HepG2 (cell line): ENCODE results near the gene SLC35F1. TPM values are rescaled to one million over a fixed set of nuclear protein-coding genes. Genes with fewer than 3 reads are reported as not detected.

Experiments used
- ATAC-seq: fragments of 200-7000 bp; cut with Tn5 transposase; 3 replicates; pipeline ENCODE4 v1.9.1; 2020; ENCODE audit warnings: mild to moderate bottlenecking, moderate library complexity
- BruUV-seq: library from RNA; stranded (reverse); fragments of 400-500 nt; replicated peaks from 2 replicates; lab custom pipeline; 2021; lab: Mats Ljungman, UMichigan
- CTCF ChIA-PET: fragments of 300-600 bp; formaldehyde crosslinking; extraction: SDS; loops from one replicate; lab custom pipeline; 2021; ENCODE audit warnings: low total read pairs, inconsistent platforms, low intra/inter-chr PET ratio; lab: Yijun Ruan, JAX
- POLR2A ChIA-PET: fragments of 350-600 bp; sonication (Branson Sonifier 250); formaldehyde crosslinking; loops from one replicate; lab custom pipeline; 2020; ENCODE audit warnings: antibody characterized with exemption, inconsistent platforms; lab: Yijun Ruan, JAX
- DNase-seq: peaks from one replicate; pipeline ENCODE4 v3.0.0-alpha.2; 2015; ENCODE audit warnings: low spot score
- FAIRE-seq: peaks from 3 replicates; lab custom pipeline; 2011; peaks lifted over from hg19 to GRCh38; lab: Jason Lieb, UNC
- H2AFZ ChIP-seq: one replicate; pipeline ENCODE4 v1.6.1; 2011; ENCODE audit warnings: low read length, inconsistent platforms
- H3K27ac ChIP-seq: fragments of 300-600 bp; 3 replicates; pipeline ENCODE4 v1.8.0; 2011; ENCODE audit warnings: mixed run types, mild to moderate bottlenecking, mixed read lengths, low read length, inconsistent platforms; ENCODE audit not compliant: insufficient read depth; ENCODE audit errors: extremely low read length
- H3K27me3 ChIP-seq, 2 experiments: fragments of 200-600 bp in 1 of 2; 2 replicates in 1 of 2; 3 replicates in 1 of 2; pipeline versions ENCODE4 v1.6.0 to v1.8.0; 2011; ENCODE audit warnings: low read length in 2 of 2, mild to moderate bottlenecking in 2 of 2, moderate library complexity in 2 of 2, inconsistent platforms in 1 of 2; ENCODE audit not compliant: insufficient read depth in 2 of 2, control insufficient read depth in 1 of 2
- H3K36me3 ChIP-seq, 2 experiments: fragments of 200-600 bp in 1 of 2; replicated peaks in 1 of 2; 2 replicates in 1 of 2; 3 replicates in 1 of 2; pipeline versions ENCODE4 v1.5.1 to v1.8.0; 2011; ENCODE audit warnings: low read length in 2 of 2, inconsistent platforms in 1 of 2; ENCODE audit not compliant: insufficient read depth in 2 of 2, control insufficient read depth in 1 of 2
- H3K4me1 ChIP-seq: 2 replicates; pipeline ENCODE4 v1.5.1; 2012; ENCODE audit warnings: low read length, inconsistent platforms; ENCODE audit not compliant: insufficient read depth
- H3K4me2 ChIP-seq: 2 replicates; pipeline ENCODE4 v1.6.0; 2011; ENCODE audit warnings: low read depth, low read length, inconsistent platforms
- H3K4me3 ChIP-seq, 3 experiments: fragments of 200-600 bp in 1 of 3; sonication (generic), shearing (Covaris generic) in 1 of 3; replicated peaks in 1 of 3; 2 replicates each; pipeline ENCODE4 v1.5.1; 2011 to 2016; ENCODE audit warnings: low read length in 3 of 3, inconsistent platforms in 2 of 3, low read depth in 2 of 3, mild to moderate bottlenecking in 2 of 3, control low read depth in 1 of 3, mixed read lengths in 1 of 3; ENCODE audit not compliant: insufficient read depth in 1 of 3
- H3K79me2 ChIP-seq: one replicate; pipeline ENCODE4 v1.6.1; 2011; ENCODE audit warnings: low read length, inconsistent platforms; ENCODE audit not compliant: insufficient read depth
- H3K9ac ChIP-seq: 2 replicates; pipeline ENCODE4 v1.6.0; 2011; ENCODE audit warnings: mild to moderate bottlenecking, low read depth, low read length, inconsistent platforms; ENCODE audit not compliant: insufficient read depth
- H3K9me3 ChIP-seq: 2 replicates; pipeline ENCODE4 v1.5.1; 2012; ENCODE audit warnings: mild to moderate bottlenecking, low read length
- H4K20me1 ChIP-seq: 2 replicates; pipeline ENCODE4 v1.6.0; 2011; ENCODE audit warnings: inconsistent platforms, mild to moderate bottlenecking, low read length, moderate library complexity; ENCODE audit not compliant: insufficient read depth
- BRF2 ChIP-seq: sonication (generic); formaldehyde crosslinking; IDR thresholded peaks from 2 replicates; pipeline ENCODE4 v1.8.1; 2022; ENCODE audit warnings: mild to moderate bottlenecking, missing genetic modification reagents
- ETS1 ChIP-seq: sonication (generic); formaldehyde crosslinking; IDR thresholded peaks from 2 replicates; pipeline ENCODE4 v1.4.0; 2020; ENCODE audit warnings: missing genetic modification reagents
- HIC2 ChIP-seq: sonication (generic); formaldehyde crosslinking; IDR thresholded peaks from 2 replicates; pipeline ENCODE4 v1.9.0; 2022; ENCODE audit warnings: low read depth, missing genetic modification reagents
- JUN ChIP-seq: sonication (generic); formaldehyde crosslinking; IDR thresholded peaks from 2 replicates; pipeline ENCODE4 v1.4.0; 2020; ENCODE audit warnings: mild to moderate bottlenecking, missing genetic modification reagents
- MYPOP ChIP-seq: sonication (generic); formaldehyde crosslinking; IDR thresholded peaks from 2 replicates; pipeline ENCODE4 v1.8.1; 2023; ENCODE audit warnings: mild to moderate bottlenecking, moderate library complexity, missing genetic modification reagents
- PHF8 ChIP-seq: sonication (generic); formaldehyde crosslinking; IDR thresholded peaks from 2 replicates; pipeline ENCODE4 v1.5.0; 2020; ENCODE audit warnings: missing genetic modification reagents
- TIGD3 ChIP-seq: sonication (generic); formaldehyde crosslinking; IDR thresholded peaks from 2 replicates; pipeline ENCODE4 v1.5.1; 2020; ENCODE audit warnings: mild to moderate bottlenecking, missing genetic modification reagents, borderline replicate concordance
- ZBTB38 ChIP-seq: sonication (generic); formaldehyde crosslinking; IDR thresholded peaks from 2 replicates; pipeline ENCODE4 v1.5.1; 2020; ENCODE audit warnings: mild to moderate bottlenecking, missing genetic modification reagents
- ZNF367 ChIP-seq: sonication (generic); formaldehyde crosslinking; IDR thresholded peaks from 2 replicates; pipeline ENCODE4 v1.4.0; 2020; ENCODE audit warnings: missing genetic modification reagents, borderline replicate concordance
- ZNF430 ChIP-seq: sonication (generic); formaldehyde crosslinking; IDR thresholded peaks from 2 replicates; pipeline ENCODE4 v1.9.0; 2021; ENCODE audit warnings: mild to moderate bottlenecking, missing genetic modification reagents
- ZNF556 ChIP-seq: sonication (generic); formaldehyde crosslinking; IDR thresholded peaks from 2 replicates; pipeline ENCODE4 v1.4.0; 2020; ENCODE audit warnings: mild to moderate bottlenecking, missing genetic modification reagents, borderline replicate concordance
- ZNF616 ChIP-seq: sonication (generic); formaldehyde crosslinking; IDR thresholded peaks from 2 replicates; pipeline ENCODE4 v1.5.0; 2020; ENCODE audit warnings: low read depth, mild to moderate bottlenecking, missing genetic modification reagents
- WGBS: methylation state at CpG from one replicate; pipeline ENCODE4 v1.1.6; 2017; ENCODE audit warnings: low lambda C conversion rate; 5-methylcytosine and 5-hydroxymethylcytosine counted together
- in situ Hi-C: cut with HindIII; loops from 2 replicates; pipeline ENCODE4 v1.10.0; 2017; ENCODE audit warnings: low pct_unique_long_range_greater_than_20kb; ENCODE audit not compliant: extremely low pct_ligation_motif_present
- intact Hi-C: fragments of 100-400 bp; cut with micrococcal nuclease; formaldehyde crosslinking; loops from one replicate; pipeline ENCODE4 v1.10.0; 2022; ENCODE audit not compliant: unreplicated experiment
- polyA plus RNA-seq, 8 experiments: library from polyadenylated mRNA; depleted of rRNA in 3 of 8; stranded (reverse) in 7 of 8; unstranded in 1 of 8; fragments of >200 nt; fragmentation: Illumina TruSeq in 4 of 8; extraction: Trizol in 4 of 8; gene quantifications; 2 replicates each; pipeline versions ENCODE4 v1.2.1 to v1.2.3, GENCODE V29; 2011 to 2016; ENCODE audit warnings: low read depth in 4 of 8, missing spikeins in 1 of 8, mixed read lengths in 1 of 8; ENCODE audit not compliant: insufficient read depth in 1 of 8
- total RNA-seq, 5 experiments: library from RNA; depleted of rRNA; stranded (reverse); fragments of >200 nt; fragmentation: Illumina TruSeq; extraction: Trizol; gene quantifications; 2 replicates each; pipeline ENCODE4 v1.2.3, GENCODE V29; 2016; ENCODE audit warnings: low read depth in 1 of 5

The SLC35F1 gene
- total and polyA plus RNA-seq, 2 of the 13 experiments (the other 11 are each of a cell fraction or from before 2014, with no cell fraction given): 0.01 TPM; not detected in 1

GRCh38 chr6:117928833-117929232 is 21.8 kb downstream of the SLC35F1 start:
- Histone ChIP-seq H3K4me3 (no peak overlapping the region), H3K9me3 (peaks cover 10% of the 10 kb centered on the region; the same call in 1 of the 2 replicates), H3K4me1 (no peaks in the 10 kb centered on the region), H4K20me1 (no peaks in the 10 kb centered on the region), H3K27me3 (no peaks in the 10 kb centered on the region), H3K9ac (no peak overlapping the region), H3K27ac (no peak overlapping the region), H3K79me2 (no peaks in the 10 kb centered on the region), H3K4me2 (no peak overlapping the region), H3K36me3 (no peaks in the 10 kb centered on the region), H2AFZ (no peak overlapping the region)
- 3% methylated on average over 4 of the region's 4 CpGs for WGBS
- ChIA-PET CTCF (no interaction called here), POLR2A (no interaction called here)
- DNase-seq: no peak
- intact Hi-C loops (no loop called here), in situ Hi-C loops (no loop called here)
- FAIRE-seq: no peak
- no peak for ATAC-seq
- TF ChIP-seq HIC2 (CRISPR knock-in tag) (no peak), ETS1 (no peak), ZNF616 (no peak), PHF8 (CRISPR knock-in tag) (no peak), BRF2 (CRISPR knock-in tag) (no peak), ZNF556 (CRISPR knock-in tag) (no peak), TIGD3 (no peak), MYPOP (CRISPR knock-in tag) (no peak), JUN (CRISPR knock-in tag) (no peak), ZBTB38 (CRISPR knock-in tag) (no peak), ZNF367 (CRISPR knock-in tag) (no peak), ZNF430 (CRISPR knock-in tag) (no peak)
- no TSS peak for BruUV-seq
